GM23338 (cell line): ENCODE results near the gene RFX3. TPM values are rescaled to one million over a fixed set of nuclear protein-coding genes. Genes with fewer than 3 reads are reported as not detected.

Source experiments
- ATAC-seq: fragments of 200-7000 bp; cut with Tn5 transposase; 3 replicates; pipeline ENCODE4 v1.9.1; 2020
- DNase-seq: peaks from one replicate; pipeline ENCODE4 v3.0.0-alpha.2; 2015; ENCODE audit warnings: low spot score
- H2AFZ ChIP-seq: fragments of 200-600 bp; sonication (generic); 2 replicates; pipeline ENCODE4 v1.8.0; 2016; ENCODE audit warnings: antibody characterized with exemption, mild to moderate bottlenecking, moderate library complexity
- H3F3A ChIP-seq: fragments of 200-600 bp; sonication (generic); replicated peaks from 2 replicates; pipeline ENCODE4 v1.8.0; 2017; ENCODE audit warnings: antibody characterized with exemption, mixed run types, low read depth
- H3K27ac ChIP-seq: fragments of 200-600 bp; sonication (generic); 2 replicates; pipeline ENCODE4 v1.6.1; 2016; ENCODE audit warnings: low read depth
- H3K27me3 ChIP-seq: fragments of 200-600 bp; sonication (generic); 2 replicates; pipeline ENCODE4 v1.8.0; 2016; ENCODE audit warnings: mild to moderate bottlenecking, mixed run types, moderate library complexity; ENCODE audit not compliant: insufficient read depth
- H3K36me3 ChIP-seq: fragments of 200-600 bp; sonication (generic); 2 replicates; pipeline ENCODE4 v1.8.0; 2016; ENCODE audit warnings: mild to moderate bottlenecking; ENCODE audit not compliant: insufficient read depth
- H3K4me1 ChIP-seq: fragments of 200-600 bp; sonication (generic); 2 replicates; pipeline ENCODE4 v1.8.0; 2016; ENCODE audit warnings: mild to moderate bottlenecking, moderate library complexity; ENCODE audit not compliant: insufficient read depth
- H3K4me2 ChIP-seq: fragments of 200-600 bp; sonication (generic); 2 replicates; pipeline ENCODE4 v1.7.1; 2017; ENCODE audit warnings: mixed run types
- H3K4me3 ChIP-seq: fragments of 200-600 bp; sonication (generic); 2 replicates; pipeline ENCODE4 v1.6.1; 2016; ENCODE audit warnings: mixed run types
- H3K79me2 ChIP-seq: fragments of 200-600 bp; sonication (generic); replicated peaks from 2 replicates; pipeline ENCODE4 v1.8.0; 2017; ENCODE audit warnings: mild to moderate bottlenecking; ENCODE audit not compliant: insufficient read depth
- H3K9me2 ChIP-seq: fragments of 200-600 bp; sonication (generic); 2 replicates; pipeline ENCODE4 v1.8.0; 2017; ENCODE audit not compliant: insufficient read depth
- H4K20me1 ChIP-seq: fragments of 200-600 bp; sonication (generic); replicated peaks from 2 replicates; pipeline ENCODE4 v1.8.0; 2017; ENCODE audit warnings: mild to moderate bottlenecking; ENCODE audit not compliant: insufficient read depth
- H3K27ac Mint-ChIP-seq: 2 replicates; pipeline ENCODE4 v1.8.0; 2020; ENCODE audit warnings: inconsistent platforms, mild to moderate bottlenecking, moderate library complexity, mixed read lengths
- H3K27me3 Mint-ChIP-seq: 3 replicates; pipeline ENCODE4 v1.8.0; 2022; ENCODE audit warnings: low read depth, mild to moderate bottlenecking, moderate library complexity, mixed read lengths, inconsistent platforms; ENCODE audit not compliant: insufficient read depth, poor library complexity
- H3K36me3 Mint-ChIP-seq: 3 replicates; pipeline ENCODE4 v1.8.0; 2021; ENCODE audit warnings: low read depth, mild to moderate bottlenecking, inconsistent platforms, moderate library complexity, mixed read lengths
- H3K4me1 Mint-ChIP-seq: 3 replicates; pipeline ENCODE4 v1.8.0; 2020; ENCODE audit warnings: mild to moderate bottlenecking, inconsistent platforms, mixed read lengths
- H3K4me3 Mint-ChIP-seq: 3 replicates; pipeline ENCODE4 v1.8.0; 2021; ENCODE audit warnings: moderate library complexity, mild to moderate bottlenecking, inconsistent platforms, mixed read lengths
- H3K9me3 Mint-ChIP-seq: 3 replicates; pipeline ENCODE4 v1.8.0; 2020; ENCODE audit warnings: moderate library complexity, mild to moderate bottlenecking, inconsistent platforms, mixed read lengths
- CREB1 ChIP-seq: fragments of 250-450 bp; sonication (Bioruptor Pico); IDR thresholded peaks from 2 replicates; pipeline ENCODE4 v1.5.0; 2020; ENCODE audit warnings: low read depth, mild to moderate bottlenecking, moderate library complexity
- CTCF ChIP-seq, 2 experiments: fragments of 200-600 bp in 1 of 2; sonication (generic) in 1 of 2; conservative IDR thresholded peaks; 2 replicates each; pipeline versions ENCODE4 v1.5.1 to v1.6.1; 2016 to 2017; ENCODE audit warnings: antibody characterized with exemption in 2 of 2, low read depth in 2 of 2, mild to moderate bottlenecking in 2 of 2, moderate library complexity in 1 of 2
- ETS1 ChIP-seq: IDR thresholded peaks from 2 replicates; pipeline ENCODE4 v1.6.1; 2016; ENCODE audit warnings: antibody characterized with exemption
- EZH2 ChIP-seq: fragments of 200-600 bp; sonication (generic); IDR thresholded peaks from one replicate; pipeline ENCODE4 v1.8.0; 2017; ENCODE audit warnings: antibody characterized with exemption, mild to moderate bottlenecking, low read depth; ENCODE audit not compliant: unreplicated experiment
- EZH2phosphoT487 ChIP-seq: fragments of 200-600 bp; sonication (generic); IDR thresholded peaks from one replicate; pipeline ENCODE4 v1.8.1; 2018; ENCODE audit warnings: antibody characterized with exemption; ENCODE audit not compliant: unreplicated experiment
- JUNB ChIP-seq: IDR thresholded peaks from one replicate; pipeline ENCODE4 v1.6.1; 2016; ENCODE audit warnings: antibody characterized with exemption; ENCODE audit not compliant: unreplicated experiment
- NANOG ChIP-seq: IDR thresholded peaks from 2 replicates; pipeline ENCODE4 v1.6.1; 2016; ENCODE audit warnings: antibody characterized with exemption, borderline replicate concordance
- POLR2AphosphoS5 ChIP-seq: IDR thresholded peaks from 2 replicates; pipeline ENCODE4 v1.6.1; 2016; ENCODE audit warnings: antibody characterized with exemption, low read depth
- REST ChIP-seq: IDR thresholded peaks from one replicate; pipeline ENCODE4 v1.6.1; 2018; ENCODE audit warnings: antibody characterized with exemption; ENCODE audit not compliant: unreplicated experiment
- STAT1 ChIP-seq: IDR thresholded peaks from one replicate; pipeline ENCODE4 v1.6.1; 2016; ENCODE audit warnings: antibody characterized with exemption; ENCODE audit not compliant: unreplicated experiment
- ZNF114 ChIP-seq: fragments of 250-450 bp; sonication (Bioruptor Pico); IDR thresholded peaks from 2 replicates; pipeline ENCODE4 v1.5.0; 2020; ENCODE audit warnings: mild to moderate bottlenecking, moderate library complexity
- ZNF331 ChIP-seq: fragments of 250-450 bp; sonication (Bioruptor Pico); IDR thresholded peaks from 2 replicates; pipeline ENCODE4 v1.5.0; 2020; ENCODE audit warnings: low read depth, mild to moderate bottlenecking, moderate library complexity
- ZNF462 ChIP-seq: fragments of 250-450 bp; sonication (Bioruptor Pico); IDR thresholded peaks from 2 replicates; pipeline ENCODE4 v1.5.0; 2020; ENCODE audit warnings: mild to moderate bottlenecking, moderate library complexity
- polyA plus RNA-seq: library from polyadenylated mRNA; unstranded; fragments of >200 nt; fragmentation: Nextera tagmentation; extraction: Ambion mirVana; gene quantifications from 2 replicates; pipeline ENCODE4 v1.2.1, GENCODE V29; 2016
- total RNA-seq: library from RNA; depleted of rRNA; stranded (reverse); fragments of >200 nt; shearing (Covaris generic); gene quantifications from 2 replicates; pipeline ENCODE4 v1.2.3, GENCODE V29; 2014

Gene RFX3
- total and polyA plus RNA-seq, 2 experiments from 2014 or later, result 9.8 to 22.1 TPM

GRCh38 chr9:3337515-3338225 is 188.1 kb downstream of the RFX3 start:
- H3K27me3 ChIP-seq, result no peaks in the 10 kb centered on the region
- no peak overlapping the region for H2AFZ ChIP-seq
- Mint-ChIP-seq H3K4me1 (no peaks in the 10 kb centered on the region), H3K27me3 (peaks cover 2% of the 10 kb centered on the region), H3K4me3 (no peak overlapping the region), H3K27ac (peak overlapping the region; percentile 41; the same call in 1 of the 2 replicates), H3K36me3 (peaks cover 12% of the 10 kb centered on the region; the same call in 2 of the 3 replicates), H3K9me3 (peaks cover 2% of the 10 kb centered on the region; the same call in 2 of the 3 replicates)
- no peak for TF ChIP-seq CTCF (conservative IDR thresholded peaks at IDR 0.05; ENCODE audit: low read depth in 2 of 2)
- no peak for TF ChIP-seq ETS1
- TF ChIP-seq EZH2phosphoT487, result no peak
- TF ChIP-seq JUNB, result no peak
- no peak for TF ChIP-seq REST
- no peak for TF ChIP-seq POLR2AphosphoS5
- no peak for TF ChIP-seq ZNF331 (CRISPR knock-in tag)
- no peak for TF ChIP-seq EZH2
- no peak for TF ChIP-seq STAT1
- TF ChIP-seq ZNF114 (CRISPR knock-in tag), result no peak
- TF ChIP-seq ZNF462 (CRISPR knock-in tag), result no peak
- no peak for TF ChIP-seq CREB1 (CRISPR knock-in tag)
- TF ChIP-seq NANOG, result no peak
- no peak overlapping the region for H3K4me3 ChIP-seq
- H3K79me2 ChIP-seq, result 0 out of 2 replicates have a peak, but pooled peaks cover 7% of the 10 kb centered on the region
- no peak overlapping the region for H3K27ac ChIP-seq
- DNase-seq (no peak), ATAC-seq (no peak)
- H4K20me1 ChIP-seq, result no peaks in the 10 kb centered on the region
- no peaks in the 10 kb centered on the region for H3K36me3 ChIP-seq
- no peaks in the 10 kb centered on the region for H3F3A ChIP-seq
- 0 out of 2 replicates have a peak, but pooled peaks cover 3% of the 10 kb centered on the region for H3K4me1 ChIP-seq
- no peaks in the 10 kb centered on the region for H3K9me2 ChIP-seq
- no peak overlapping the region for H3K4me2 ChIP-seq
